Esophagus muscularis mucosa (tissue), 4 donors: ENCODE measurements around the gene LGR4.

Experiments used
- EP300 ChIP-seq: sonication (generic); formaldehyde crosslinking; IDR thresholded peaks from one replicate; pipeline ENCODE4 v1.6.1; 2017; ENCODE audit warnings: antibody characterized with exemption
- POLR2A ChIP-seq: fragments of 450-650 bp; IDR thresholded peaks from one replicate; pipeline ENCODE4 v1.6.1; 2017; ENCODE audit warnings: antibody characterized with exemption, moderate library complexity, mild to moderate bottlenecking, low read depth
- POLR2AphosphoS5 ChIP-seq, 2 donors: sonication (generic); formaldehyde crosslinking; IDR thresholded peaks; one replicate each; pipeline ENCODE4 v1.6.1; 2017; ENCODE audit warnings: antibody characterized with exemption in 2 of 2
- TF ChIP-seq, protein P1 (sequence below), 3 experiments: fragments of 200-600 bp in 2 of 3; fragments of 450-650 bp in 1 of 3; sonication (generic) in 2 of 3; IDR thresholded peaks; one replicate each; pipeline ENCODE4 v1.5.1; 2017 to 2019; ENCODE audit warnings: antibody characterized with exemption in 3 of 3, mild to moderate bottlenecking in 2 of 3, moderate library complexity in 1 of 3

DNA sequence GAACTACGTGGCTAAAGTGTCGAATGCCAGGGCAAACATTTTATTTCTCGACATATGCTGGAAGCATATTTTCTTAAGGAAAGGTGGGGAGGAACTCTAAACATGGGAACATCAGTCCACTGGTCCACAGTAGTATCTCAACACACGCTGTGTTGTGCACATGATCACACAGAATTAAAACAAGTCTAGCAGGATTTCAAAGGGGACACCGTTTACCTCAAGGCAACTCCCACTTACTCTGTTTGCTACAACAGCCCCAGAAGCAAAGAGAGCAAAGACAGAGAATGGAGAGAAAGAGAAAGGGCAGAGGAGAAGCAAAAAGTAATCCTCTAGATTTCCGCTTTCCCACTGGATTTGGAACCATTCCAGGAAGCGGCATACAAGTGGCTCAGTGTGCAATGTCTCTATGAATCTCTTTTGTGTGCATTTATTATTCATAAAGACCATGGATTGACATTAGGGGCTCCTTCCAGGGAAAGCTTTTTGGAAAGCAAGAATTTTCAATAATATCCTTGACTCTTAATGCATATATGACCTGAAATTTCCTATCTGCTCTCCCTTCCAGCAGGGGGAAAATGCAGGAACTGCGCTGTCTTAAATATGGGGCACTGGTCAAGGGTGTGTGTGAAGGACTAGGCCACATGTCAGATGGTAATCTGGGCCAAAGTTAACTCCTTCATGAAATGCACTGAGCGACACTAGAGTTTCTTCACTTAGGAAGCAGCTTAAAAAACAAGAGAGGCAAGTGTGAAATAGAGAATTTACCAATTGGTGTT lies 74.8 kb downstream of the LGR4 start:
- TF ChIP-seq, protein P1, sequence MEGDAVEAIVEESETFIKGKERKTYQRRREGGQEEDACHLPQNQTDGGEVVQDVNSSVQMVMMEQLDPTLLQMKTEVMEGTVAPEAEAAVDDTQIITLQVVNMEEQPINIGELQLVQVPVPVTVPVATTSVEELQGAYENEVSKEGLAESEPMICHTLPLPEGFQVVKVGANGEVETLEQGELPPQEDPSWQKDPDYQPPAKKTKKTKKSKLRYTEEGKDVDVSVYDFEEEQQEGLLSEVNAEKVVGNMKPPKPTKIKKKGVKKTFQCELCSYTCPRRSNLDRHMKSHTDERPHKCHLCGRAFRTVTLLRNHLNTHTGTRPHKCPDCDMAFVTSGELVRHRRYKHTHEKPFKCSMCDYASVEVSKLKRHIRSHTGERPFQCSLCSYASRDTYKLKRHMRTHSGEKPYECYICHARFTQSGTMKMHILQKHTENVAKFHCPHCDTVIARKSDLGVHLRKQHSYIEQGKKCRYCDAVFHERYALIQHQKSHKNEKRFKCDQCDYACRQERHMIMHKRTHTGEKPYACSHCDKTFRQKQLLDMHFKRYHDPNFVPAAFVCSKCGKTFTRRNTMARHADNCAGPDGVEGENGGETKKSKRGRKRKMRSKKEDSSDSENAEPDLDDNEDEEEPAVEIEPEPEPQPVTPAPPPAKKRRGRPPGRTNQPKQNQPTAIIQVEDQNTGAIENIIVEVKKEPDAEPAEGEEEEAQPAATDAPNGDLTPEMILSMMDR (IDR thresholded peaks at IDR 0.05), result no peak
- no peak for TF ChIP-seq POLR2A
- TF ChIP-seq POLR2AphosphoS5 (IDR thresholded peaks at IDR 0.05), result no peak
- TF ChIP-seq EP300, result no peak
